ACC112 (cell line): ENCODE data around the gene SDF2.

Source experiments
- H2AFZ ChIP-seq: fragments of 200-600 bp; sonication (generic); one replicate; pipeline ENCODE4 v1.6.0; 2017; ENCODE audit warnings: antibody characterized with exemption, low read length; ENCODE audit not compliant: unreplicated experiment
- H3K27ac ChIP-seq: fragments of 200-600 bp; sonication (generic); 2 replicates; pipeline ENCODE4 v1.5.1; 2014; ENCODE audit warnings: low read depth, mild to moderate bottlenecking, antibody characterized with exemption, low read length, moderate library complexity
- H3K27me3 ChIP-seq: fragments of 200-600 bp; sonication (generic); 2 replicates; pipeline ENCODE4 v1.6.1; 2014; ENCODE audit warnings: mild to moderate bottlenecking, antibody characterized with exemption, low read length, moderate library complexity, mixed read lengths; ENCODE audit not compliant: insufficient read depth
- H3K36me3 ChIP-seq: fragments of 200-600 bp; sonication (generic); 2 replicates; pipeline ENCODE4 v1.6.1; 2016; ENCODE audit warnings: mild to moderate bottlenecking, antibody characterized with exemption, low read length, moderate library complexity, mixed read lengths; ENCODE audit not compliant: insufficient read depth
- H3K4me1 ChIP-seq: fragments of 200-600 bp; sonication (generic); one replicate; pipeline ENCODE4 v1.6.1; 2016; ENCODE audit warnings: low read length, mixed read lengths; ENCODE audit not compliant: insufficient read depth, unreplicated experiment, control insufficient read depth
- H3K4me3 ChIP-seq: fragments of 200-600 bp; sonication (generic); 2 replicates; pipeline ENCODE4 v1.5.1; 2014; ENCODE audit warnings: mild to moderate bottlenecking, low read depth, low read length
- H3K79me2 ChIP-seq: fragments of 200-600 bp; sonication (generic); one replicate; pipeline ENCODE4 v1.6.0; 2016; ENCODE audit warnings: low read length; ENCODE audit not compliant: control insufficient read depth, unreplicated experiment, insufficient read depth

SDF2 gene

GRCh38 chr17:28655160-28655559, 6.5 kb downstream of the SDF2 start:
- Histone ChIP-seq H2AFZ (no peak overlapping the region), H3K4me3 (no peak overlapping the region), H3K27ac (no peak overlapping the region), H3K4me1 (peaks cover 4% of the 10 kb centered on the region), H3K36me3 (peaks cover 8% of the 10 kb centered on the region; the same call in 1 of the 2 replicates), H3K79me2 (peaks cover 28% of the 10 kb centered on the region), H3K27me3 (no peaks in the 10 kb centered on the region)

GRCh38 chr17:28648698-28649097, 13.0 kb downstream of the SDF2 start:
- Histone ChIP-seq H2AFZ (no peak overlapping the region), H3K27me3 (no peaks in the 10 kb centered on the region), H3K27ac (no peak overlapping the region), H3K4me1 (peaks cover 12% of the 10 kb centered on the region), H3K79me2 (peaks cover 20% of the 10 kb centered on the region), H3K4me3 (no peak overlapping the region), H3K36me3 (no peaks in the 10 kb centered on the region)

- Histone ChIP-seq H3K4me3 (no peak overlapping the region; the same call in 1 of the 2 replicates), H3K79me2 (peaks cover 27% of the 10 kb centered on the region), H3K27me3 (no peaks in the 10 kb centered on the region), H2AFZ (no peak overlapping the region), H3K4me1 (peaks cover 19% of the 10 kb centered on the region), H3K27ac (peak overlapping the region; percentile 9; the same call in 1 of the 2 replicates), H3K36me3 (peaks cover 17% of the 10 kb centered on the region)
Observed at GRCh38 chr17:28646039-28646754, 15.5 kb downstream of the SDF2 start.

GRCh38 chr17:28645576-28645939, 16.1 kb downstream of the SDF2 start:
- H3K36me3 ChIP-seq: peaks cover 23% of the 10 kb centered on the region
- peaks cover 27% of the 10 kb centered on the region for H3K79me2 ChIP-seq
- H2AFZ ChIP-seq: peak overlapping the region; percentile 34
- H3K27ac ChIP-seq: peak overlapping the region; percentile 31; the same call in 1 of the 2 replicates
- H3K4me3 ChIP-seq: peak overlapping the region; percentile 91
- peaks cover 19% of the 10 kb centered on the region for H3K4me1 ChIP-seq
- H3K27me3 ChIP-seq: no peaks in the 10 kb centered on the region

GRCh38 chr17:28644787-28645575, 16.7 kb downstream of the SDF2 start, which contains the start of gene BLTP2:
BLTP2 (minus strand) TSS chr17:28645158; CDS start chr17:28645056, 102 bp downstream.
- Histone ChIP-seq H2AFZ (peak within 1 kb of the TSS; percentile 74), H3K27ac (peak within 1 kb of the TSS; percentile 31; the same call in 1 of the 2 replicates), H3K36me3 (peaks cover 26% of the 10 kb centered on the region), H3K79me2 (peaks cover 27% of the 10 kb centered on the region), H3K4me3 (peak within 1 kb of the TSS; percentile 91), H3K27me3 (no peaks in the 10 kb centered on the region), H3K4me1 (peaks cover 19% of the 10 kb centered on the region)

GRCh38 chr17:28643983-28644786, 17.5 kb downstream of the SDF2 start:
- peaks cover 32% of the 10 kb centered on the region for H3K36me3 ChIP-seq

GRCh38 chr17:28641579-28641978, 20.1 kb downstream of the SDF2 start:
- Histone ChIP-seq H3K4me1 (peaks cover 15% of the 10 kb centered on the region), H3K79me2 (peaks cover 27% of the 10 kb centered on the region), H2AFZ (no peak overlapping the region), H3K27ac (no peak overlapping the region), H3K27me3 (no peaks in the 10 kb centered on the region), H3K4me3 (no peak overlapping the region), H3K36me3 (peaks cover 48% of the 10 kb centered on the region)

More at GRCh38 chr17:28643983-28644786, 17.5 kb downstream of the SDF2 start:
- no peaks in the 10 kb centered on the region for H3K27me3 ChIP-seq
- H2AFZ ChIP-seq: peak overlapping the region; percentile 74
- H3K4me1 ChIP-seq: peaks cover 19% of the 10 kb centered on the region
- no peak overlapping the region for H3K27ac ChIP-seq
- peak overlapping the region; percentile 91 for H3K4me3 ChIP-seq
- H3K79me2 ChIP-seq: peaks cover 27% of the 10 kb centered on the region

GRCh38 chr17:28635506-28635905, 26.2 kb downstream of the SDF2 start:
- Histone ChIP-seq H3K4me1 (no peaks in the 10 kb centered on the region), H3K4me3 (no peak overlapping the region), H3K36me3 (peaks cover 64% of the 10 kb centered on the region), H2AFZ (no peak overlapping the region), H3K79me2 (no peaks in the 10 kb centered on the region), H3K27ac (no peak overlapping the region), H3K27me3 (no peaks in the 10 kb centered on the region)

GRCh38 chr17:28634206-28634865, 27.4 kb downstream of the SDF2 start:
- H2AFZ ChIP-seq: no peak overlapping the region
- no peaks in the 10 kb centered on the region for H3K4me1 ChIP-seq
- H3K79me2 ChIP-seq: no peaks in the 10 kb centered on the region
- H3K36me3 ChIP-seq: peaks cover 57% of the 10 kb centered on the region
- no peaks in the 10 kb centered on the region for H3K27me3 ChIP-seq
- H3K27ac ChIP-seq: no peak overlapping the region
- no peak overlapping the region for H3K4me3 ChIP-seq

- peaks cover 24% of the 10 kb centered on the region for H3K36me3 ChIP-seq
- H3K27me3 ChIP-seq: no peaks in the 10 kb centered on the region
- no peak overlapping the region for H2AFZ ChIP-seq
- H3K4me1 ChIP-seq: no peaks in the 10 kb centered on the region
- no peak overlapping the region for H3K4me3 ChIP-seq
- no peaks in the 10 kb centered on the region for H3K79me2 ChIP-seq
- H3K27ac ChIP-seq: no peak overlapping the region
Observed at GRCh38 chr17:28626818-28627217, 34.9 kb downstream of the SDF2 start.
